Common myeloid progenitor, CD34-positive (primary cell): Measurements from ENCODE around the gene ASTN2.

Source experiments
- CTCF ChIA-PET: fragments of 350-600 bp; sonication (Branson Sonifier 250); formaldehyde crosslinking; loops from one replicate; lab custom pipeline; 2021; ENCODE audit warnings: antibody characterized with exemption; lab: Charles Lee
- POLR2A ChIA-PET: fragments of 350-600 bp; sonication (Branson Sonifier 250); formaldehyde crosslinking; loops from one replicate; lab custom pipeline; 2021; ENCODE audit warnings: antibody characterized with exemption; lab: Charles Lee
- DNase-seq, 3 donors: peaks; one replicate each; pipeline versions ENCODE4 v3.0.0 to v3.0.0-alpha.2; 2013
- H3K27ac ChIP-seq, 2 experiments: 1 replicate in 1 of 2; 2 replicates in 1 of 2; pipeline ENCODE4 v1.7.0; 2013; ENCODE audit warnings: inconsistent platforms in 2 of 2, low read length in 2 of 2, mild to moderate bottlenecking in 2 of 2, low read depth in 1 of 2, moderate library complexity in 1 of 2; ENCODE audit not compliant: severe bottlenecking in 2 of 2, insufficient read depth in 1 of 2, poor library complexity in 1 of 2
- H3K27me3 ChIP-seq, 5 experiments: replicated peaks in 2 of 5; 1 replicate in 3 of 5; 2 replicates in 2 of 5; pipeline versions ENCODE4 v1.6.1 to v1.7.0; 2013; ENCODE audit warnings: low read length in 4 of 5, mild to moderate bottlenecking in 2 of 5, moderate library complexity in 2 of 5, inconsistent platforms in 1 of 5; ENCODE audit not compliant: insufficient read depth in 5 of 5, control insufficient read depth in 4 of 5
- H3K36me3 ChIP-seq, 4 experiments: 1 replicate in 2 of 4; 2 replicates in 2 of 4; pipeline versions ENCODE4 v1.6.1 to v1.7.0; 2013; ENCODE audit warnings: low read length in 3 of 4, control low read depth in 1 of 4, mild to moderate bottlenecking in 1 of 4; ENCODE audit not compliant: control insufficient read depth in 4 of 4, insufficient read depth in 4 of 4
- H3K4me1 ChIP-seq, 4 experiments: 1 replicate in 3 of 4; 2 replicates in 1 of 4; pipeline versions ENCODE4 v1.6.1 to v1.7.1; 2013; ENCODE audit warnings: low read length in 3 of 4, mild to moderate bottlenecking in 3 of 4, control low read depth in 1 of 4, inconsistent platforms in 1 of 4, moderate library complexity in 1 of 4; ENCODE audit not compliant: control insufficient read depth in 4 of 4, insufficient read depth in 4 of 4; ENCODE audit errors: control extremely low read depth in 1 of 4
- H3K4me3 ChIP-seq, 7 experiments: 1 replicate in 4 of 7; 2 replicates in 3 of 7; pipeline versions ENCODE4 v1.5.1 to v1.7.0; 2013; ENCODE audit warnings: mild to moderate bottlenecking in 7 of 7, low read length in 6 of 7, moderate library complexity in 6 of 7, inconsistent platforms in 2 of 7, low read depth in 2 of 7, control low read depth in 1 of 7; ENCODE audit not compliant: insufficient read depth in 4 of 7, control insufficient read depth in 1 of 7; ENCODE audit errors: extremely low read depth in 1 of 7
- H3K9me3 ChIP-seq, 5 experiments: 1 replicate in 4 of 5; 2 replicates in 1 of 5; pipeline versions ENCODE4 v1.6.1 to v1.7.1; 2013; ENCODE audit warnings: low read length in 4 of 5, mild to moderate bottlenecking in 2 of 5, inconsistent platforms in 1 of 5, low read depth in 1 of 5, moderate library complexity in 1 of 5; ENCODE audit not compliant: control insufficient read depth in 4 of 5, insufficient read depth in 2 of 5; ENCODE audit errors: control extremely low read depth in 1 of 5
- WGBS: methylation state at CpG from one replicate; pipeline ENCODE4 v1.1.5; 2013; ENCODE audit not compliant: insufficient coverage; 5-methylcytosine and 5-hydroxymethylcytosine counted together

ASTN2 gene

GRCh38 chr9:117278471-117279035 is 136.3 kb downstream of the ASTN2 start:
- Histone ChIP-seq H3K4me1 (no peaks in the 10 kb centered on the region), H3K27ac (no peak overlapping the region), H3K4me3 (no peak overlapping the region), H3K36me3 (no peaks in the 10 kb centered on the region), H3K27me3 (no peaks in the 10 kb centered on the region), H3K9me3 (no peaks in the 10 kb centered on the region)
- WGBS: 75% methylated on average over 5 of the region's 7 CpGs
- DNase-seq: no peak
- POLR2A ChIA-PET: no interaction called here
- CTCF ChIA-PET: no interaction called here

- Histone ChIP-seq H3K9me3 (no peaks in the 10 kb centered on the region), H3K27ac (no peak overlapping the region), H3K36me3 (no peaks in the 10 kb centered on the region), H3K4me3 (no peak overlapping the region), H3K4me1 (no peaks in the 10 kb centered on the region), H3K27me3 (no peaks in the 10 kb centered on the region)
- ChIA-PET CTCF (no interaction called here), POLR2A (no interaction called here)
- no peak for DNase-seq
- 85% methylated on average over 3 of the region's 4 CpGs for WGBS
Observed at GRCh38 chr9:117278020-117278419, 136.8 kb downstream of the ASTN2 start.

GRCh38 chr9:117276444-117276843 is 138.4 kb downstream of the ASTN2 start:
- 86% methylated on average over 2 of the region's 3 CpGs for WGBS
- POLR2A ChIA-PET: no interaction called here
- Histone ChIP-seq H3K36me3 (no peaks in the 10 kb centered on the region), H3K9me3 (peaks cover 0 to 2% (median 0%) of the 10 kb centered on the region in 5 experiments), H3K4me1 (no peaks in the 10 kb centered on the region), H3K4me3 (no peak overlapping the region), H3K27ac (no peak overlapping the region), H3K27me3 (no peaks in the 10 kb centered on the region)
- CTCF ChIA-PET: interaction anchor here (0.8 kb wide), 1 partner anchor 539 kb away, joined by 3 read pairs; no protein-coding TSS in a partner anchor
- DNase-seq: no peak

GRCh38 chr9:117273612-117274011 is 141.2 kb downstream of the ASTN2 start:
- Histone ChIP-seq H3K4me3 (no peak overlapping the region), H3K4me1 (no peaks in the 10 kb centered on the region), H3K9me3 (peaks cover 0 to 2% (median 0%) of the 10 kb centered on the region in 5 experiments), H3K36me3 (no peaks in the 10 kb centered on the region), H3K27me3 (no peaks in the 10 kb centered on the region), H3K27ac (no peak overlapping the region)
- POLR2A ChIA-PET: interaction anchor here (0.6 kb wide), 1 partner anchor 15 kb away, joined by 3 read pairs; no protein-coding TSS in a partner anchor
- CTCF ChIA-PET: no interaction called here
- no peak for DNase-seq
- no CpG with 5 or more reads among the region's 1 CpG for WGBS

- H3K4me1 ChIP-seq: no peaks in the 10 kb centered on the region
- ChIA-PET CTCF (no interaction called here), POLR2A (no interaction called here)
- no peak for DNase-seq
- no peaks in the 10 kb centered on the region for H3K27me3 ChIP-seq
- H3K36me3 ChIP-seq: no peaks in the 10 kb centered on the region
- 56% methylated on average over 3 of the region's 9 CpGs for WGBS
- H3K27ac ChIP-seq: no peak overlapping the region
- peaks cover 0 to 2% (median 0%) of the 10 kb centered on the region in 5 experiments for H3K9me3 ChIP-seq
- H3K4me3 ChIP-seq: no peak overlapping the region
Observed at GRCh38 chr9:117268847-117269446, 145.9 kb downstream of the ASTN2 start.

- ChIA-PET POLR2A (no interaction called here), CTCF (no interaction called here)
- H3K36me3 ChIP-seq: no peaks in the 10 kb centered on the region
- H3K27ac ChIP-seq: no peak overlapping the region
- H3K4me1 ChIP-seq: no peaks in the 10 kb centered on the region
- 100% methylated on average over 1 of the region's 2 CpGs for WGBS
- H3K4me3 ChIP-seq: no peak overlapping the region
- no peaks in the 10 kb centered on the region for H3K27me3 ChIP-seq
- no peak for DNase-seq
- peaks cover 0 to under 1% (median 0%) of the 10 kb centered on the region in 5 experiments for H3K9me3 ChIP-seq
Observed at GRCh38 chr9:117266855-117267497, 147.9 kb downstream of the ASTN2 start.

- no peak for DNase-seq
- Histone ChIP-seq H3K27me3 (no peaks in the 10 kb centered on the region), H3K4me3 (no peak overlapping the region), H3K27ac (no peak overlapping the region), H3K36me3 (no peaks in the 10 kb centered on the region), H3K9me3 (no peaks in the 10 kb centered on the region), H3K4me1 (no peaks in the 10 kb centered on the region)
- WGBS: 96% methylated on average over 3 of the region's 4 CpGs
- CTCF ChIA-PET: no interaction called here
- POLR2A ChIA-PET: no interaction called here
Observed at GRCh38 chr9:117265253-117265652, 149.6 kb downstream of the ASTN2 start.
